ENCODE measurements around the gene TLNRD1.

The TLNRD1 gene

GRCh38 chr15:80985981-80986380 is 14.7 kb upstream of the TLNRD1 start:
- in situ Hi-C loops (cut with MboI; ENCODE audit: low pct_unique_long_range_greater_than_20kb, low sequenced_read_pairs, unreplicated experiment) = loop anchor here (25.0 kb wide), 1 partner anchor 301 kb away; no protein-coding TSS in a partner anchor
- no peak for DNase-seq (ENCODE audit: low spot score)
- TF ChIP-seq, protein P1, sequence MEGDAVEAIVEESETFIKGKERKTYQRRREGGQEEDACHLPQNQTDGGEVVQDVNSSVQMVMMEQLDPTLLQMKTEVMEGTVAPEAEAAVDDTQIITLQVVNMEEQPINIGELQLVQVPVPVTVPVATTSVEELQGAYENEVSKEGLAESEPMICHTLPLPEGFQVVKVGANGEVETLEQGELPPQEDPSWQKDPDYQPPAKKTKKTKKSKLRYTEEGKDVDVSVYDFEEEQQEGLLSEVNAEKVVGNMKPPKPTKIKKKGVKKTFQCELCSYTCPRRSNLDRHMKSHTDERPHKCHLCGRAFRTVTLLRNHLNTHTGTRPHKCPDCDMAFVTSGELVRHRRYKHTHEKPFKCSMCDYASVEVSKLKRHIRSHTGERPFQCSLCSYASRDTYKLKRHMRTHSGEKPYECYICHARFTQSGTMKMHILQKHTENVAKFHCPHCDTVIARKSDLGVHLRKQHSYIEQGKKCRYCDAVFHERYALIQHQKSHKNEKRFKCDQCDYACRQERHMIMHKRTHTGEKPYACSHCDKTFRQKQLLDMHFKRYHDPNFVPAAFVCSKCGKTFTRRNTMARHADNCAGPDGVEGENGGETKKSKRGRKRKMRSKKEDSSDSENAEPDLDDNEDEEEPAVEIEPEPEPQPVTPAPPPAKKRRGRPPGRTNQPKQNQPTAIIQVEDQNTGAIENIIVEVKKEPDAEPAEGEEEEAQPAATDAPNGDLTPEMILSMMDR (IDR thresholded peaks at IDR 0.05; ENCODE audit: extremely low read depth, insufficient read depth, missing control alignments) = no peak

GRCh38 chr15:80986487-80986886 is 14.2 kb upstream of the TLNRD1 start:
- in situ Hi-C loops (cut with MboI; ENCODE audit: low pct_unique_long_range_greater_than_20kb, low sequenced_read_pairs, unreplicated experiment) = loop anchor here (25.0 kb wide), 1 partner anchor 301 kb away; no protein-coding TSS in a partner anchor

DNA sequence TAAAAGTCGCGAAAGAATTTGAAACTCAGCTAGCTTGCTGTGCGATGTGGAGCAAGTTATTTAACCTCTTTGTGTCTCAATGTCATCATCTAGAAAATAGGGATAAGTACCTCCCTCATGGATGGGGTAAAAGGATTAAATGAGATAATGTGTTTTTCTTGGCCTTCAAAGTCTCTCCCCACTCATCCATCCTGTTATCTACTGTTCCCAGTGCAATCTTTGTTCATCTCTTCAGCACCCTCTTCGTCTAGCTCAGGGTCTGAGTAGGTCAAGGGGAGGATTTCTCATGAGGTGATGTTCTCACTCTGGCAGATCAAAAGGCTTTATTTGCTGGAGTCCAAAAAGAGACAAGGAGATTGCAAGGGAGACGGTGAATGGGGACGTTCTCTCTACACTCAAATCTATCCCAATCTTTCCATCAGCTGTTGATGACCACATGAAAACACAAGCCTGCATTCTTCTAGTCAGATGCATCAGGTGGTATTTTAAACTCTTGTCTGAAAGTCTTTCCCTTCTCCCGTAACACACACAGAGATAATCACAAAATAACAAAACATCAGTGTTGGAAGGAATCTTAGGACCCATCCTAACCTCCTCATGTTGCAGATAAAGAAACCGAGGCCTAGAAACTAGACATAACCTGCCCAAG is 12.5 kb upstream of the TLNRD1 start:
- TF ChIP-seq, protein P1 (IDR thresholded peaks at IDR 0.05; ENCODE audit: extremely low read depth, insufficient read depth, missing control alignments) = no peak
- no peak for DNase-seq (ENCODE audit: low spot score)
- in situ Hi-C loops (cut with MboI; ENCODE audit: low pct_unique_long_range_greater_than_20kb, low sequenced_read_pairs, unreplicated experiment) = loop anchor here (25.0 kb wide), 1 partner anchor 299 kb away; no protein-coding TSS in a partner anchor

More at GRCh38 chr15:80986487-80986886, 14.2 kb upstream of the TLNRD1 start:
- no peak for DNase-seq (ENCODE audit: low spot score)
- TF ChIP-seq, protein P1 (IDR thresholded peaks at IDR 0.05; ENCODE audit: extremely low read depth, insufficient read depth, missing control alignments) = no peak

- TF ChIP-seq, protein P1 (IDR thresholded peaks at IDR 0.05; ENCODE audit: extremely low read depth, insufficient read depth, missing control alignments) = no peak
- no peak for DNase-seq (ENCODE audit: low spot score)
- in situ Hi-C loops (cut with MboI; ENCODE audit: low pct_unique_long_range_greater_than_20kb, low sequenced_read_pairs, unreplicated experiment) = loop anchor here (25.0 kb wide), 1 partner anchor 298 kb away; no protein-coding TSS in a partner anchor
Observed at GRCh38 chr15:80989081-80989517, 11.6 kb upstream of the TLNRD1 start.

DNA sequence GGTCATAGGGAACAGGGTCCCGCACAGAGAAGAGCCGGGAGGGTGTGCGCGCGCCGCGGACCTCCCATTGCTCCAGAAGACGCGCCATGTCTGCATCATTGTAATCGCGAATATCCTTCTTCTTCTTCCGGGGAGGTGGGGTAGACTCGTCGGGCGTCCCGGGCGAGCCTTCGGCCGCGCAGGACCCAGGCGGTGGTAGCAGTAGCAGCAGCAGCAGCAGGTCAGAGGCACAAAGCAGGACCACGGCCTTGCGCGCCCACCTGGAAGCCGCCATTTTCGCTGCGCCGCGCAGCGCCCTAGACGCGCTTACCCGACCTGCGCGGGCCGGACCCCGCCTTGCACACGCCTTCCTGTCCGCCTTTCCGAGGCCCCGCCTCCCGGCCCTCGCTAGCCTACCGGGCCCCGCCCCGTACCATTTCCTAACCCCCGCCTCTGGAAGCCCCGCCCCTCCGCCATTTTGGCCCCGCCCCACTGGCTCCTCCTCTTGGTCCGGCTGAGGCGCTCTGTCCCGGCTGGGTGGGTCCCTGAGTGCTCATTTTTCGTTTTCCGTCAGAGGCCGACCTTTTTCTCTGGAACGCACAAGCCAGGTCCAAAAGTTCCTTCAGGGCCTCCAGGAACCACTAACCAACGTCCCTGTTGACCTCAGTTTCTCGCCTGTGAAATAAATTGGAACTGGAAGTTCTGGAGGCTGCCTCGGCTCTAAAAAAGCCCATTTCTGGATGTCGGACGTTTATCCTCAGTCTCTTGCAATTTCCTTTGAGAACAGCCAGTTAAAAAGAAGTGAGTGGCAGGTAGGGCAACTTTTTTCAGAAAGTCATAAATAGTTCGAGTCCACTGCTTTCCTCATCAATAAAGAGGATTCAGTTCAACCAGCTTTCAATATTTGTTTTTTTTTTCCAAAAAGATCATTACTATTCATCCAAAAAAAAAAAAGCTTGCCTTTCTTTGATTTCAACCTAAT is 10.9 kb upstream of the TLNRD1 start, which contains the start of gene MESD:
Gene MESD, minus strand, starts transcription at position 302 of the 961 bp plus-strand sequence. Its CDS starts 28 bp downstream, at position 274.
- peak; percentile 97 for DNase-seq (ENCODE audit: low spot score)
- TF ChIP-seq, protein P1 (IDR thresholded peaks at IDR 0.05; ENCODE audit: extremely low read depth, insufficient read depth, missing control alignments) = no peak
- in situ Hi-C loops (cut with MboI; ENCODE audit: low pct_unique_long_range_greater_than_20kb, low sequenced_read_pairs, unreplicated experiment) = loop anchor here (10.0 to 25.0 kb wide), 2 partner anchors 115 to 298 kb away; no protein-coding TSS in a partner anchor

GRCh38 chr15:80990955-80991354 is 9.8 kb upstream of the TLNRD1 start:
- in situ Hi-C loops (cut with MboI; ENCODE audit: low pct_unique_long_range_greater_than_20kb, low sequenced_read_pairs, unreplicated experiment) = loop anchor here (10.0 to 25.0 kb wide), 2 partner anchors 114 to 296 kb away; no protein-coding TSS in a partner anchor
- TF ChIP-seq, protein P1 (IDR thresholded peaks at IDR 0.05; ENCODE audit: extremely low read depth, insufficient read depth, missing control alignments) = no peak
- DNase-seq (ENCODE audit: low spot score) = no peak

Data from GM13977 (cell line).